H1 (cell line): Measurements from ENCODE around the gene TK2. TPM values are rescaled to one million over a fixed set of nuclear protein-coding genes. Genes with fewer than 3 reads are reported as not detected.

ENCODE experiments used
- CTCF ChIA-PET: fragments of 300-600 bp; sonication (Branson Sonifier 250); formaldehyde crosslinking; loops from one replicate; lab custom pipeline; 2021; ENCODE audit not compliant: partially characterized antibody; lab: Charles Lee
- POLR2A ChIA-PET: fragments of 300-600 bp; sonication (Branson Sonifier 250); formaldehyde crosslinking; loops from one replicate; lab custom pipeline; 2021; ENCODE audit warnings: inconsistent platforms; ENCODE audit not compliant: partially characterized antibody; lab: Charles Lee
- DNase-seq, 2 experiments: peaks; one replicate each; pipeline versions ENCODE4 v3.0.0 to v3.0.0-alpha.2; 2010 to 2022; ENCODE audit warnings: low spot score in 2 of 2, low read depth in 1 of 2, mixed read lengths in 1 of 2
- FAIRE-seq: peaks from 2 replicates; lab custom pipeline; 2011; peaks lifted over from hg19 to GRCh38; lab: Jason Lieb, UNC
- H2AFZ ChIP-seq: 2 replicates; pipeline ENCODE4 v1.8.1; 2012; ENCODE audit warnings: low read length, inconsistent platforms
- H2AK5ac ChIP-seq: 2 replicates; pipeline ENCODE4 v1.6.1; 2013; ENCODE audit warnings: low read depth, low read length
- H2BK120ac ChIP-seq: replicated peaks from 2 replicates; pipeline ENCODE3; 2013; ENCODE audit warnings: low read depth, low read length, inconsistent platforms
- H2BK12ac ChIP-seq: 2 replicates; pipeline ENCODE4 v1.6.1; 2013; ENCODE audit warnings: low read depth, low read length
- H2BK15ac ChIP-seq: 2 replicates; pipeline ENCODE4 v1.6.1; 2013; ENCODE audit warnings: low read length
- H2BK20ac ChIP-seq: 2 replicates; pipeline ENCODE4 v1.6.1; 2013; ENCODE audit warnings: low read length
- H2BK5ac ChIP-seq: 2 replicates; pipeline ENCODE4 v1.6.1; 2013; ENCODE audit warnings: low read depth, low read length
- H3K14ac ChIP-seq: 2 replicates; pipeline ENCODE4 v1.6.1; 2013; ENCODE audit warnings: inconsistent platforms; ENCODE audit not compliant: insufficient read length
- H3K18ac ChIP-seq: 2 replicates; pipeline ENCODE4 v1.6.1; 2013; ENCODE audit warnings: low read length; ENCODE audit errors: extremely low read depth
- H3K23ac ChIP-seq: 2 replicates; pipeline ENCODE4 v1.6.1; 2013; ENCODE audit warnings: inconsistent platforms; ENCODE audit not compliant: insufficient read length
- H3K23me2 ChIP-seq: 2 replicates; pipeline ENCODE4 v1.6.1; 2013; ENCODE audit warnings: low read depth, low read length
- H3K27ac ChIP-seq: 2 replicates; pipeline ENCODE4 v1.6.1; 2011; ENCODE audit warnings: low read depth, low read length, inconsistent platforms
- H3K27me3 ChIP-seq, 4 experiments: replicated peaks in 1 of 4; 1 replicate in 1 of 4; 2 replicates in 3 of 4; pipeline versions ENCODE4 v1.6.1 to v1.8.1; 2011 to 2013; ENCODE audit warnings: low read length in 3 of 4, mild to moderate bottlenecking in 3 of 4, inconsistent platforms in 2 of 4, mixed read lengths in 2 of 4, moderate library complexity in 1 of 4; ENCODE audit not compliant: control insufficient read depth in 3 of 4, insufficient read depth in 3 of 4; ENCODE audit errors: extremely low read depth in 1 of 4
- H3K36me3 ChIP-seq, 4 experiments: 2 replicates each; pipeline versions ENCODE4 v1.6.1 to v1.8.1; 2011 to 2013; ENCODE audit warnings: mild to moderate bottlenecking in 4 of 4, low read length in 3 of 4, moderate library complexity in 2 of 4, control low read depth in 1 of 4, inconsistent platforms in 1 of 4; ENCODE audit not compliant: insufficient read depth in 4 of 4, control insufficient read depth in 2 of 4
- H3K4ac ChIP-seq: replicated peaks from 2 replicates; pipeline ENCODE3; 2013; ENCODE audit warnings: low read length, low read depth, mixed read lengths, inconsistent platforms; ENCODE audit not compliant: insufficient read length
- H3K4me1 ChIP-seq, 4 experiments: replicated peaks in 1 of 4; 1 replicate in 1 of 4; 2 replicates in 3 of 4; pipeline versions ENCODE4 v1.6.1 to v1.8.1; 2011 to 2013; ENCODE audit warnings: low read length in 3 of 4, inconsistent platforms in 2 of 4, mixed read lengths in 1 of 4; ENCODE audit not compliant: insufficient read depth in 4 of 4, control insufficient read depth in 3 of 4
- H3K4me2 ChIP-seq, 2 experiments: 2 replicates each; pipeline versions ENCODE4 v1.6.1 to v1.8.1; 2011 to 2013; ENCODE audit warnings: low read depth in 2 of 2, low read length in 2 of 2, control low read depth in 1 of 2, inconsistent platforms in 1 of 2, mild to moderate bottlenecking in 1 of 2; ENCODE audit not compliant: insufficient read depth in 1 of 2
- H3K4me3 ChIP-seq, 4 experiments: fragments of 200-600, 300-600 bp in 1 of 4; sonication (generic), shearing (Covaris generic), sonication (Bioruptor Twin) in 1 of 4; 2 replicates each; pipeline versions ENCODE4 v1.5.1 to v1.8.1; 2011 to 2016; ENCODE audit warnings: low read length in 4 of 4, low read depth in 3 of 4, control low read depth in 2 of 4, inconsistent platforms in 2 of 4, mild to moderate bottlenecking in 2 of 4, mixed read lengths in 1 of 4, moderate library complexity in 1 of 4; ENCODE audit not compliant: insufficient read depth in 2 of 4; ENCODE audit errors: extremely low read depth in 1 of 4
- H3K56ac ChIP-seq: replicated peaks from 2 replicates; pipeline ENCODE3; 2013; ENCODE audit warnings: low read depth, mild to moderate bottlenecking, mixed read lengths, low read length, inconsistent platforms; ENCODE audit not compliant: insufficient read length
- H3K79me1 ChIP-seq: 2 replicates; pipeline ENCODE4 v1.6.1; 2013; ENCODE audit warnings: low read depth, low read length, control low read depth
- H3K79me2 ChIP-seq, 2 experiments: 2 replicates each; pipeline versions ENCODE4 v1.6.1 to v1.8.1; 2012 to 2013; ENCODE audit warnings: low read length in 2 of 2, mild to moderate bottlenecking in 2 of 2, inconsistent platforms in 1 of 2; ENCODE audit not compliant: insufficient read depth in 2 of 2, control insufficient read depth in 1 of 2
- H3K9ac ChIP-seq, 4 experiments: replicated peaks in 1 of 4; 1 replicate in 1 of 4; 2 replicates in 3 of 4; pipeline versions ENCODE4 v1.6.1 to v1.8.1; 2011 to 2013; ENCODE audit warnings: low read depth in 3 of 4, low read length in 3 of 4, control low read depth in 2 of 4, mild to moderate bottlenecking in 2 of 4, moderate library complexity in 2 of 4, inconsistent platforms in 1 of 4; ENCODE audit errors: extremely low read depth in 1 of 4
- H3K9me3 ChIP-seq, 2 experiments: 2 replicates each; pipeline versions ENCODE4 v1.6.1 to v1.8.1; 2012 to 2013; ENCODE audit warnings: mild to moderate bottlenecking in 2 of 2, moderate library complexity in 2 of 2, control low read depth in 1 of 2, inconsistent platforms in 1 of 2, low read depth in 1 of 2, low read length in 1 of 2, mixed read lengths in 1 of 2; ENCODE audit not compliant: insufficient read depth in 2 of 2
- H4K20me1 ChIP-seq, 2 experiments: replicated peaks in 1 of 2; 2 replicates each; pipeline versions ENCODE3 to v1.8.1; 2011 to 2013; ENCODE audit warnings: inconsistent platforms in 2 of 2, low read length in 2 of 2, mild to moderate bottlenecking in 1 of 2; ENCODE audit not compliant: insufficient read depth in 2 of 2, control insufficient read depth in 1 of 2
- H4K5ac ChIP-seq: 2 replicates; pipeline ENCODE4 v1.6.1; 2013; ENCODE audit warnings: low read length, low read depth, mixed read lengths, inconsistent platforms; ENCODE audit not compliant: insufficient read length
- H4K8ac ChIP-seq: 2 replicates; pipeline ENCODE4 v1.8.0; 2013; ENCODE audit warnings: mild to moderate bottlenecking, moderate library complexity, low read length, inconsistent platforms; ENCODE audit not compliant: insufficient read depth; ENCODE audit errors: extremely low read depth
- H4K91ac ChIP-seq: replicated peaks from 2 replicates; pipeline ENCODE3; 2013; ENCODE audit warnings: low read length, mixed read lengths, inconsistent platforms; ENCODE audit not compliant: insufficient read length
- CHD2 ChIP-seq: IDR thresholded peaks from 2 replicates; pipeline ENCODE4 v1.6.1; 2012; ENCODE audit warnings: low read length, improper control_type of control experiment
- SP1 ChIP-seq: IDR thresholded peaks from 2 replicates; pipeline ENCODE4 v1.6.1; 2011; ENCODE audit warnings: low read depth, low read length
- SP2 ChIP-seq: IDR thresholded peaks from 2 replicates; pipeline ENCODE4 v1.6.1; 2012; ENCODE audit warnings: mild to moderate bottlenecking, low read length, inconsistent platforms
- SUZ12 ChIP-seq: fragments of 200-600 bp; sonication (generic); IDR thresholded peaks from 2 replicates; pipeline ENCODE4 v1.6.1; 2012; ENCODE audit warnings: mild to moderate bottlenecking, inconsistent platforms, low read length, moderate library complexity, mixed read lengths
- WGBS, 2 experiments: shearing (Covaris generic) in 1 of 2; methylation state at CpG; one replicate each; pipeline versions ENCODE4 v1.1.6 to v1.1.7; 2013 to 2015; ENCODE audit warnings: low lambda C conversion rate in 2 of 2, mixed read lengths in 2 of 2, inconsistent platforms in 1 of 2, low coverage in 1 of 2, missing lambda C conversion rate in 1 of 2; ENCODE audit not compliant: insufficient replicate concordance in 2 of 2, insufficient coverage in 1 of 2, insufficient read length in 1 of 2; ENCODE audit errors: extremely low coverage in 1 of 2, missing lambda C conversion rate in 1 of 2; 5-methylcytosine and 5-hydroxymethylcytosine counted together
- polyA plus RNA-seq, 7 experiments: library from polyadenylated mRNA; depleted of rRNA in 3 of 7; stranded (reverse) in 5 of 7; unstranded in 2 of 7; fragments of >200 nt in 5 of 7; fragments of 200-250 nt in 2 of 7; gene quantifications; 1 replicate in 5 of 7; 2 replicates in 1 of 7; 4 replicates in 1 of 7; pipeline versions ENCODE4 v1.2.1 to v1.2.3, GENCODE V29; 2011 to 2013; ENCODE audit warnings: missing spikeins in 2 of 7, mixed read lengths in 2 of 7
- total RNA-seq: library from RNA; stranded (reverse); fragmentation: NEBNext Ultra II Directional; extraction: Animal tissue kit (Norgen Biotek cat#: 25700); gene quantifications from 2 replicates; pipeline ENCODE4 v1.2.1, GENCODE V29; 2021

Gene TK2
- total and polyA plus RNA-seq, 2 of the 8 experiments (the other 6 are each of a cell fraction or from before 2014, with no cell fraction given), result 2.7 to 3.6 TPM

DNA sequence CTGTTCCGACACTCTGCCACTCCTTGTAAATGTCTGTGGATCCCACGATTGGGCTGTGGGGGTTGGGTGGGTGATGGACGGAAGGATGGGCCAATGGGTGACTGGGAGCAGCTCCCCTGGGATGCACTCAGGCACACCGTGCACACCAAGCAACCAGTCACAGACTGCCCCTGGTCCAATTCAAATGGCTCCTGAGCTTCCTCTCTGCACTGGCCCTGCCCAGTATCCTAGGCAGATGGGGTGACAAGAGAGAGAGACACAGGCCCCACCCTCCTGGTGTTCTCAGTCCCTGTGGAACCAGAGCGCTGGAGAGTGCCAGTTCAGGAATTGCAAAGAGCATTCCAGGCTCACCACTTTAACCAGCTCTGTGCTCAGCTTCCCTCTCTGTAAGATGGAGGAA, 90.0 kb downstream of the TK2 start:
- H2BK120ac ChIP-seq, result no peak overlapping the region
- H2BK12ac ChIP-seq, result no peak overlapping the region
- no peak overlapping the region for H3K23ac ChIP-seq
- peaks cover 0 to 4% (median 1%) of the 10 kb centered on the region in 4 experiments; a peak in 1 of 7 replicates for H3K4me1 ChIP-seq
- no peak overlapping the region for H3K27ac ChIP-seq
- H4K91ac ChIP-seq, result no peak overlapping the region
- H3K9me3 ChIP-seq, result no peaks in the 10 kb centered on the region
- H3K4me2 ChIP-seq, result no peak overlapping the region; a peak in 2 of 4 replicates
- H3K9ac ChIP-seq, result no peak overlapping the region
- H2BK15ac ChIP-seq, result no peak overlapping the region
- no peaks in the 10 kb centered on the region for H3K79me1 ChIP-seq
- ChIA-PET POLR2A (interaction anchor here (0.7 to 0.8 kb wide), 2 partner anchors 9 to 17 kb away, joined by 3 read pairs; no protein-coding TSS in a partner anchor), CTCF (interaction anchor here (0.6 to 2.7 kb wide), 7 partner anchors 10 to 130 kb away, joined by 4 to 11 read pairs (median 5); no protein-coding TSS in a partner anchor)
- no peak overlapping the region for H3K56ac ChIP-seq
- no peak overlapping the region for H4K8ac ChIP-seq
- H4K20me1 ChIP-seq, result no peaks in the 10 kb centered on the region
- H3K14ac ChIP-seq, result no peak overlapping the region
- DNase-seq (peak in 1 of 2 experiments; percentile 70), FAIRE-seq (no peak)
- H2BK5ac ChIP-seq, result no peak overlapping the region
- peak; percentile 45; the same call in 1 of the 2 replicates for TF ChIP-seq CHD2
- TF ChIP-seq SP2, result peak; percentile 14; the same call in 1 of the 2 replicates
- TF ChIP-seq SUZ12, result no peak
- TF ChIP-seq SP1, result peak; percentile 85
- no peaks in the 10 kb centered on the region for H3K27me3 ChIP-seq
- 0 out of 2 replicates have a peak overlapping the region, but pooled peaks have one; percentile 56 for H2AFZ ChIP-seq
- H3K79me2 ChIP-seq, result no peaks in the 10 kb centered on the region
- H3K36me3 ChIP-seq, result no peaks in the 10 kb centered on the region
- no peak overlapping the region for H2AK5ac ChIP-seq
- no peak overlapping the region for H3K4ac ChIP-seq
- H2BK20ac ChIP-seq, result no peak overlapping the region
- WGBS, 2 experiments, result 60% methylated on average over 5 of the region's 5 CpGs; no CpG with 5 or more reads in 1 of the 2 experiments
- H4K5ac ChIP-seq, result no peak overlapping the region
- peaks cover 2% of the 10 kb centered on the region; the same call in 1 of the 2 replicates for H3K23me2 ChIP-seq
- no peak overlapping the region for H3K4me3 ChIP-seq
- H3K18ac ChIP-seq, result no peak overlapping the region; the same call in 1 of the 2 replicates
